Measurements from ENCODE around the gene USP6NL.

DNA sequence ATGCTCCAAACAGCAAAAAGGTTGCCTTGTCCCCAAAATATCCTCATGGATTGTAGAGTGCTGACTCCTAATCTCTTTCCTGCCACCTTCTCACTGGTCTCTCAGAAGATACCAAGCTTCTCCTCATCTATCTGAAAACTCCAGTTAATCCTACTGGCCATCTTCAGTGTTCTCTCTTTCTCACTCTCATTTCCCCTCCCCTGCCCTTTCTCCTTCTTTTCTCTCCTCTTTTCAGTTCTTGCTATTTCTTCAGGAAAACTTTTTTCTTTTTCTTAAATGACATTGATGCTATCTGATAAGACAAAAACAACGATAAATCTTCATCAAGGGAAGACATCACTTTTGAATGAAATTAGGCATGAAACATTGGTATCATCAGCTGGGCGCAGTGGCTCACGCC, 109.8 kb downstream of the USP6NL start:
- TF ChIP-seq POLR2AphosphoS5 (IDR thresholded peaks at IDR 0.05; ENCODE audit: low read length) (no peak), POLR2A (IDR thresholded peaks at IDR 0.05; ENCODE audit: low read depth, low read length) (no peak), FOXM1 (IDR thresholded peaks at IDR 0.05; ENCODE audit: low read depth, low read length) (no peak), EP300 (IDR thresholded peaks at IDR 0.05; ENCODE audit: borderline replicate concordance in 1 of 2, control insufficient read depth in 1 of 2, low read depth in 2 of 2, low read length in 2 of 2) (no peak)
- TF ChIP-seq, protein P1, sequence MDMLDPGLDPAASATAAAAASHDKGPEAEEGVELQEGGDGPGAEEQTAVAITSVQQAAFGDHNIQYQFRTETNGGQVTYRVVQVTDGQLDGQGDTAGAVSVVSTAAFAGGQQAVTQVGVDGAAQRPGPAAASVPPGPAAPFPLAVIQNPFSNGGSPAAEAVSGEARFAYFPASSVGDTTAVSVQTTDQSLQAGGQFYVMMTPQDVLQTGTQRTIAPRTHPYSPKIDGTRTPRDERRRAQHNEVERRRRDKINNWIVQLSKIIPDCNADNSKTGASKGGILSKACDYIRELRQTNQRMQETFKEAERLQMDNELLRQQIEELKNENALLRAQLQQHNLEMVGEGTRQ (IDR thresholded peaks at IDR 0.05; ENCODE audit: borderline replicate concordance, low read depth, low read length) = no peak
- TF ChIP-seq, protein P2, sequence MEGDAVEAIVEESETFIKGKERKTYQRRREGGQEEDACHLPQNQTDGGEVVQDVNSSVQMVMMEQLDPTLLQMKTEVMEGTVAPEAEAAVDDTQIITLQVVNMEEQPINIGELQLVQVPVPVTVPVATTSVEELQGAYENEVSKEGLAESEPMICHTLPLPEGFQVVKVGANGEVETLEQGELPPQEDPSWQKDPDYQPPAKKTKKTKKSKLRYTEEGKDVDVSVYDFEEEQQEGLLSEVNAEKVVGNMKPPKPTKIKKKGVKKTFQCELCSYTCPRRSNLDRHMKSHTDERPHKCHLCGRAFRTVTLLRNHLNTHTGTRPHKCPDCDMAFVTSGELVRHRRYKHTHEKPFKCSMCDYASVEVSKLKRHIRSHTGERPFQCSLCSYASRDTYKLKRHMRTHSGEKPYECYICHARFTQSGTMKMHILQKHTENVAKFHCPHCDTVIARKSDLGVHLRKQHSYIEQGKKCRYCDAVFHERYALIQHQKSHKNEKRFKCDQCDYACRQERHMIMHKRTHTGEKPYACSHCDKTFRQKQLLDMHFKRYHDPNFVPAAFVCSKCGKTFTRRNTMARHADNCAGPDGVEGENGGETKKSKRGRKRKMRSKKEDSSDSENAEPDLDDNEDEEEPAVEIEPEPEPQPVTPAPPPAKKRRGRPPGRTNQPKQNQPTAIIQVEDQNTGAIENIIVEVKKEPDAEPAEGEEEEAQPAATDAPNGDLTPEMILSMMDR (IDR thresholded peaks at IDR 0.05 in 2 of 3, conservative IDR thresholded peaks at IDR 0.05 in 1 of 3; ENCODE audit: control insufficient read depth in 2 of 3, extremely low read depth in 1 of 3, insufficient read depth in 1 of 3, low read depth in 3 of 3, low read length in 3 of 3) = no peak

Data from GM12878 (cell line).